Dendritic cell treated with granulocyte-macrophage colony-stimulating factor and Interleukin-4, amounts not matched to agents 40 ng/mL and 50 ng/mL, for 4 days (primary cell): Measurements from ENCODE around the gene IMP3.
A peak's percentile ranks its signal among the peaks of the same experiment; 100 is the strongest.

ENCODE experiments used
- H3K27ac Mint-ChIP-seq: one replicate; pipeline ENCODE4 v1.8.0; 2022; ENCODE audit warnings: mild to moderate bottlenecking, mixed read lengths
- H3K27me3 Mint-ChIP-seq: one replicate; pipeline ENCODE4 v1.8.0; 2022; ENCODE audit warnings: mild to moderate bottlenecking, mixed read lengths
- H3K36me3 Mint-ChIP-seq: one replicate; pipeline ENCODE4 v1.8.0; 2022; ENCODE audit warnings: low read depth, mixed read lengths
- H3K4me1 Mint-ChIP-seq: one replicate; pipeline ENCODE4 v1.8.0; 2022; ENCODE audit warnings: low read depth, mixed read lengths
- H3K4me3 Mint-ChIP-seq: one replicate; pipeline ENCODE4 v1.8.0; 2022; ENCODE audit warnings: mild to moderate bottlenecking, moderate library complexity, mixed read lengths
- H3K9me3 Mint-ChIP-seq: one replicate; pipeline ENCODE4 v1.8.0; 2022; ENCODE audit warnings: mixed read lengths
- intact Hi-C: fragments of 100-400 bp; cut with micrococcal nuclease; formaldehyde crosslinking; loops from one replicate; pipeline ENCODE4 v1.15.0; 2022

IMP3 gene

GRCh38 chr15:75677465-75678323 lies 37.7 kb upstream of the IMP3 start:
- no peak overlapping the region for H3K27ac Mint-ChIP-seq
- H3K9me3 Mint-ChIP-seq, result no peaks in the 10 kb centered on the region
- H3K27me3 Mint-ChIP-seq, result no peaks in the 10 kb centered on the region
- intact Hi-C loops, result no loop called here
- H3K4me1 Mint-ChIP-seq, result peaks cover 8% of the 10 kb centered on the region
- no peaks in the 10 kb centered on the region for H3K36me3 Mint-ChIP-seq
- H3K4me3 Mint-ChIP-seq, result no peak overlapping the region

- H3K4me1 Mint-ChIP-seq, result peaks cover 8% of the 10 kb centered on the region
- intact Hi-C loops, result no loop called here
- no peaks in the 10 kb centered on the region for H3K9me3 Mint-ChIP-seq
- H3K4me3 Mint-ChIP-seq, result no peak overlapping the region
- H3K27ac Mint-ChIP-seq, result no peak overlapping the region
- no peaks in the 10 kb centered on the region for H3K27me3 Mint-ChIP-seq
- no peaks in the 10 kb centered on the region for H3K36me3 Mint-ChIP-seq
Observed at GRCh38 chr15:75676688-75677464, 36.9 kb upstream of the IMP3 start.

GRCh38 chr15:75675579-75676404 lies 35.8 kb upstream of the IMP3 start:
- H3K36me3 Mint-ChIP-seq, result no peaks in the 10 kb centered on the region
- H3K4me1 Mint-ChIP-seq, result peaks cover 8% of the 10 kb centered on the region
- H3K27ac Mint-ChIP-seq, result no peak overlapping the region
- no peak overlapping the region for H3K4me3 Mint-ChIP-seq
- intact Hi-C loops, result no loop called here
- no peaks in the 10 kb centered on the region for H3K27me3 Mint-ChIP-seq
- H3K9me3 Mint-ChIP-seq, result no peaks in the 10 kb centered on the region

GRCh38 chr15:75674366-75674765 lies 34.3 kb upstream of the IMP3 start:
- H3K9me3 Mint-ChIP-seq, result no peaks in the 10 kb centered on the region
- intact Hi-C loops, result no loop called here
- peaks cover 8% of the 10 kb centered on the region for H3K4me1 Mint-ChIP-seq
- H3K27ac Mint-ChIP-seq, result no peak overlapping the region
- H3K36me3 Mint-ChIP-seq, result no peaks in the 10 kb centered on the region
- H3K4me3 Mint-ChIP-seq, result no peak overlapping the region
- H3K27me3 Mint-ChIP-seq, result no peaks in the 10 kb centered on the region

GRCh38 chr15:75673426-75674235 lies 33.6 kb upstream of the IMP3 start:
- Mint-ChIP-seq H3K4me3 (no peak overlapping the region), H3K36me3 (no peaks in the 10 kb centered on the region), H3K27me3 (no peaks in the 10 kb centered on the region), H3K9me3 (no peaks in the 10 kb centered on the region), H3K27ac (no peak overlapping the region), H3K4me1 (peaks cover 8% of the 10 kb centered on the region)
- intact Hi-C loops, result no loop called here

- Mint-ChIP-seq H3K4me3 (no peak overlapping the region), H3K36me3 (no peaks in the 10 kb centered on the region), H3K4me1 (peaks cover 8% of the 10 kb centered on the region), H3K27ac (no peak overlapping the region), H3K9me3 (no peaks in the 10 kb centered on the region), H3K27me3 (no peaks in the 10 kb centered on the region)
- intact Hi-C loops, result no loop called here
Observed at GRCh38 chr15:75672646-75673425, 32.8 kb upstream of the IMP3 start.

GRCh38 chr15:75671730-75672602 lies 31.9 kb upstream of the IMP3 start:
- Mint-ChIP-seq H3K27ac (no peak overlapping the region), H3K4me3 (no peak overlapping the region), H3K9me3 (no peaks in the 10 kb centered on the region), H3K36me3 (no peaks in the 10 kb centered on the region), H3K4me1 (peaks cover 10% of the 10 kb centered on the region), H3K27me3 (peaks cover 1% of the 10 kb centered on the region)
- intact Hi-C loops, result no loop called here

GRCh38 chr15:75669879-75670212 lies 29.8 kb upstream of the IMP3 start:
- no peak overlapping the region for H3K4me3 Mint-ChIP-seq
- intact Hi-C loops, result no loop called here
- no peaks in the 10 kb centered on the region for H3K36me3 Mint-ChIP-seq
- no peak overlapping the region for H3K27ac Mint-ChIP-seq
- peaks cover 24% of the 10 kb centered on the region for H3K4me1 Mint-ChIP-seq
- H3K27me3 Mint-ChIP-seq, result peaks cover 1% of the 10 kb centered on the region
- no peaks in the 10 kb centered on the region for H3K9me3 Mint-ChIP-seq

GRCh38 chr15:75669191-75669878 lies 29.3 kb upstream of the IMP3 start:
- intact Hi-C loops, result no loop called here
- Mint-ChIP-seq H3K4me1 (peaks cover 25% of the 10 kb centered on the region), H3K9me3 (no peaks in the 10 kb centered on the region), H3K36me3 (no peaks in the 10 kb centered on the region), H3K27me3 (peaks cover 1% of the 10 kb centered on the region), H3K4me3 (no peak overlapping the region), H3K27ac (no peak overlapping the region)

GRCh38 chr15:75666823-75667501 lies 26.9 kb upstream of the IMP3 start:
- H3K27ac Mint-ChIP-seq, result peak overlapping the region; percentile 17
- no peaks in the 10 kb centered on the region for H3K9me3 Mint-ChIP-seq
- peaks cover 1% of the 10 kb centered on the region for H3K27me3 Mint-ChIP-seq
- H3K4me1 Mint-ChIP-seq, result peaks cover 25% of the 10 kb centered on the region
- H3K36me3 Mint-ChIP-seq, result peaks cover 6% of the 10 kb centered on the region
- intact Hi-C loops, result no loop called here
- no peak overlapping the region for H3K4me3 Mint-ChIP-seq

- Mint-ChIP-seq H3K4me3 (no peak overlapping the region), H3K4me1 (peaks cover 37% of the 10 kb centered on the region), H3K9me3 (no peaks in the 10 kb centered on the region), H3K27me3 (peaks cover 1% of the 10 kb centered on the region), H3K36me3 (peaks cover 23% of the 10 kb centered on the region), H3K27ac (no peak overlapping the region)
- intact Hi-C loops, result no loop called here
Observed at GRCh38 chr15:75663931-75664421, 24.0 kb upstream of the IMP3 start.
